ENCODE data around the gene GET3. TPM values are rescaled to one million over a fixed set of nuclear protein-coding genes. Genes with fewer than 3 reads are reported as not detected.

GET3 gene
- total and polyA plus RNA-seq, 2 donors (not counting 3 experiments of a cell fraction or from before 2014, with no cell fraction given): 74.8 to 197 TPM

DNA sequence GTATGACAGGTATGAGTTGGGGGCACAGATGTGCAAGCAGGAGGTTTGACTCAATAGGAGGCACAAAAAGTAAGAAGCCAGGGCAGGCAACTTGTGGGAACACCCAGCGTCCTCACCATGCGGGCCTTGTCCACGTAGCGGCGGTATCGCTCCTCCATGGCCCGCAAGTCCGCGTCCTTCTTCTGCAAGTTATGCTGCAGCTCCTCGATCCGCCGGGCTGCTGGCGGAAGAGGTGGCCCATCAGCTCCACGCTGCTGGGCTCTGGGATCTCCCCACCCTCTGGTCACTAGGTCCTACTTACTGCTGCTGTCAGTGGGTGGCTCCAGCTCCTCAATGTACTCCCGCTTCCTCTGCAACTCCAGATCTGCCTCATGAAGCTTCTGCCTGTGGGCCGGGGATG lies 27.4 kb downstream of the GET3 start:
- FAIRE-seq (no peak), DNase-seq (ENCODE audit: low read depth, low spot score) (no peak)
- Histone ChIP-seq H3K27me3 (ENCODE audit: control insufficient read depth in 2 of 2, insufficient read depth in 2 of 2, low read length in 2 of 2) (no peaks in the 10 kb centered on the region), H3K4me1 (ENCODE audit: control insufficient read depth, extremely low read depth, insufficient read depth, low read length) (no peaks in the 10 kb centered on the region), H4K20me1 (replicated peaks; ENCODE audit: control insufficient read depth, extremely low read depth, insufficient read depth, low read length) (no peaks in the 10 kb centered on the region), H3K9me3 (replicated peaks; ENCODE audit: control insufficient read depth, insufficient read depth, low read length) (no peaks in the 10 kb centered on the region), H3K36me3 (ENCODE audit: control insufficient read depth in 2 of 2, extremely low read depth in 1 of 2, insufficient read depth in 2 of 2, low read length in 2 of 2) (no peaks in the 10 kb centered on the region), H3K4me2 (ENCODE audit: insufficient read depth, low read length) (no peak overlapping the region), H3K4me3 (replicated peaks in 1 of 3; ENCODE audit: insufficient read depth in 1 of 3, low read depth in 1 of 3, low read length in 3 of 3) (no peak overlapping the region), H2AFZ (ENCODE audit: low read depth, low read length) (no peak overlapping the region), H3K9ac (replicated peaks; ENCODE audit: extremely low read depth, insufficient read depth, low read length) (no peak overlapping the region), H3K9me1 (replicated peaks; ENCODE audit: control insufficient read depth, extremely low read depth, insufficient read depth, low read length) (no peaks in the 10 kb centered on the region), H3K27ac (ENCODE audit: insufficient read depth, low read depth, low read length) (no peak overlapping the region), H3K79me2 (ENCODE audit: control insufficient read depth, insufficient read depth, low read length) (no peaks in the 10 kb centered on the region)
- intact Hi-C loops (cut with micrococcal nuclease): no loop called here
- dilution Hi-C loops (cut with MboI; ENCODE audit: extremely low pct_ligation_motif_present, low sequenced_read_pairs): no loop called here
- ChIA-PET CTCF (interaction anchor here (0.6 to 12.6 kb wide), 7 partner anchors 9 to 84 kb away, joined by 3 to 524 read pairs (median 10); partner anchors contain the start of genes HOOK2, JUNB, PRDX2 and THSD8), POLR2A (interaction anchor here (1.2 kb wide), 1 partner anchor 32 kb away, joined by 4 read pairs; no protein-coding TSS in a partner anchor)
- TF ChIP-seq MAX (IDR thresholded peaks at IDR 0.05; ENCODE audit: insufficient read depth, insufficient read length) (no peak), EZH2 (IDR thresholded peaks at IDR 0.05; ENCODE audit: borderline replicate concordance, low read depth, low read length, severe bottlenecking) (no peak), MYC (IDR thresholded peaks at IDR 0.05; ENCODE audit: low read depth, low read length) (no peak), FOS (IDR thresholded peaks at IDR 0.05; ENCODE audit: borderline replicate concordance, insufficient read depth, low read length) (no peak), POLR2AphosphoS5 (IDR thresholded peaks at IDR 0.05; ENCODE audit: insufficient read depth, low read depth, low read length) (no peak), JUN (IDR thresholded peaks at IDR 0.05; ENCODE audit: borderline replicate concordance, insufficient read depth, insufficient read length, low read depth) (no peak), GATA2 (IDR thresholded peaks at IDR 0.05; ENCODE audit: insufficient read depth, insufficient read length, low read depth, low read length) (no peak), POLR2A (IDR thresholded peaks at IDR 0.05; ENCODE audit: low read depth, low read length) (no peak)
- TF ChIP-seq, protein P1, sequence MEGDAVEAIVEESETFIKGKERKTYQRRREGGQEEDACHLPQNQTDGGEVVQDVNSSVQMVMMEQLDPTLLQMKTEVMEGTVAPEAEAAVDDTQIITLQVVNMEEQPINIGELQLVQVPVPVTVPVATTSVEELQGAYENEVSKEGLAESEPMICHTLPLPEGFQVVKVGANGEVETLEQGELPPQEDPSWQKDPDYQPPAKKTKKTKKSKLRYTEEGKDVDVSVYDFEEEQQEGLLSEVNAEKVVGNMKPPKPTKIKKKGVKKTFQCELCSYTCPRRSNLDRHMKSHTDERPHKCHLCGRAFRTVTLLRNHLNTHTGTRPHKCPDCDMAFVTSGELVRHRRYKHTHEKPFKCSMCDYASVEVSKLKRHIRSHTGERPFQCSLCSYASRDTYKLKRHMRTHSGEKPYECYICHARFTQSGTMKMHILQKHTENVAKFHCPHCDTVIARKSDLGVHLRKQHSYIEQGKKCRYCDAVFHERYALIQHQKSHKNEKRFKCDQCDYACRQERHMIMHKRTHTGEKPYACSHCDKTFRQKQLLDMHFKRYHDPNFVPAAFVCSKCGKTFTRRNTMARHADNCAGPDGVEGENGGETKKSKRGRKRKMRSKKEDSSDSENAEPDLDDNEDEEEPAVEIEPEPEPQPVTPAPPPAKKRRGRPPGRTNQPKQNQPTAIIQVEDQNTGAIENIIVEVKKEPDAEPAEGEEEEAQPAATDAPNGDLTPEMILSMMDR (IDR thresholded peaks at IDR 0.05; ENCODE audit: extremely low read depth in 1 of 2, insufficient read depth in 1 of 2, low read depth in 1 of 2, low read length in 2 of 2): no peak
- no TSS peak for BruUV-seq (replicated peaks)

Data from endothelial cell of umbilical vein (primary cell).